GM12865 (cell line): ENCODE results near the gene ZNF280C.
A peak's percentile ranks its signal among the peaks of the same experiment; 100 is the strongest.

Experiments
- DNase-seq: peaks from one replicate; pipeline ENCODE4 v3.0.0; 2010; ENCODE audit warnings: low read depth
- H3K4me3 ChIP-seq: 2 replicates; pipeline ENCODE4 v1.5.1; 2011; ENCODE audit warnings: mild to moderate bottlenecking, low read depth, low read length, control low read depth
- TF ChIP-seq, protein P1 (sequence below): IDR thresholded peaks from 2 replicates; pipeline ENCODE4 v1.5.1; 2011; ENCODE audit warnings: low read length, control low read depth, low read depth, inconsistent platforms; ENCODE audit not compliant: insufficient read depth; ENCODE audit errors: missing control alignments

Gene ZNF280C, protein sequence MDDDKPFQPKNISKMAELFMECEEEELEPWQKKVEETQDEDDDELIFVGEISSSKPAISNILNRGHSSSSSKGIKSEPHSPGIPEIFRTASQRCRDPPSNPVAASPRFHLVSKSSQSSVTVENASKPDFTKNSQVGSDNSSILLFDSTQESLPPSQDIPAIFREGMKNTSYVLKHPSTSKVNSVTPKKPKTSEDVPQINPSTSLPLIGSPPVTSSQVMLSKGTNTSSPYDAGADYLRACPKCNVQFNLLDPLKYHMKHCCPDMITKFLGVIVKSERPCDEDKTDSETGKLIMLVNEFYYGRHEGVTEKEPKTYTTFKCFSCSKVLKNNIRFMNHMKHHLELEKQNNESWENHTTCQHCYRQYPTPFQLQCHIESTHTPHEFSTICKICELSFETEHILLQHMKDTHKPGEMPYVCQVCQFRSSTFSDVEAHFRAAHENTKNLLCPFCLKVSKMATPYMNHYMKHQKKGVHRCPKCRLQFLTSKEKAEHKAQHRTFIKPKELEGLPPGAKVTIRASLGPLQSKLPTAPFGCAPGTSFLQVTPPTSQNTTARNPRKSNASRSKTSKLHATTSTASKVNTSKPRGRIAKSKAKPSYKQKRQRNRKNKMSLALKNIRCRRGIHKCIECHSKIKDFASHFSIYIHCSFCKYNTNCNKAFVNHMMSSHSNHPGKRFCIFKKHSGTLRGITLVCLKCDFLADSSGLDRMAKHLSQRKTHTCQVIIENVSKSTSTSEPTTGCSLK

DNA sequence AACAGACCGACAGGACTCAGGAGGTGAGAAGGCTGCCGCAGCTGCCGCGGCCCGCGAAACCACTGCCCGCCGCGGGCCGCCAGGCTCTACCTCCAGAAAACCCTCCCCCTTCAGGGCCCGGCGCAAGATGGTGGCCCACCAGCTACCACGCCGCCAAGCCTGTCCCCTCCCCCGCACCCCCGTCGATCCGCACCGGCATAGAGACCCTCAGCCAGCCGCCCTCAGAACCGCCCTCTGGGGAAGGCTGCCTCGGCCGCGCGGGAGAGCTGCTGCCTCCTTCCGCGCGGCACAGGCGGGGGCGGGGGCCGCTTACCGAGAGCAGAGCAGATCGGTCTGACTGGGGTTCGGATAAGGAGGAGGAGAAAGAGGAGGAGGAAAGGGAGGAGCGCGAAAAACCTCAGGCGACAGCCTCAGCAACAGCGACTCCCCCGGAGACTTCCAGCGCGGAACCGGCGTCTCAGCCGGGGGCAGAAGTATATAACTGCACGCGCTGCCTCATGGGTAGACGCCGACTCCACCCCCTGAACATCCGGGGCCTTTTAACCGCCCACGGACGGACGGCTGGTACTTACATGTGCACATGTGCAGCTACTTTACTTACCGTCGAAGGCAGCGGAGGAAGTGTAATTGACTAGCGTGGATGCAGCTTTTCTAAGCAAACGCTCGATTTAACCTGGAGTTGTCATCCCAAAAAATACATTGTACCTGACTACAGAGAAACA is at the start of gene ZNF280C:
TSS of gene ZNF280C (minus strand) at position 451 of the 722 bp plus-strand sequence. CDS start 8,450 bp downstream, outside the sequence.
- TF ChIP-seq, protein P1, sequence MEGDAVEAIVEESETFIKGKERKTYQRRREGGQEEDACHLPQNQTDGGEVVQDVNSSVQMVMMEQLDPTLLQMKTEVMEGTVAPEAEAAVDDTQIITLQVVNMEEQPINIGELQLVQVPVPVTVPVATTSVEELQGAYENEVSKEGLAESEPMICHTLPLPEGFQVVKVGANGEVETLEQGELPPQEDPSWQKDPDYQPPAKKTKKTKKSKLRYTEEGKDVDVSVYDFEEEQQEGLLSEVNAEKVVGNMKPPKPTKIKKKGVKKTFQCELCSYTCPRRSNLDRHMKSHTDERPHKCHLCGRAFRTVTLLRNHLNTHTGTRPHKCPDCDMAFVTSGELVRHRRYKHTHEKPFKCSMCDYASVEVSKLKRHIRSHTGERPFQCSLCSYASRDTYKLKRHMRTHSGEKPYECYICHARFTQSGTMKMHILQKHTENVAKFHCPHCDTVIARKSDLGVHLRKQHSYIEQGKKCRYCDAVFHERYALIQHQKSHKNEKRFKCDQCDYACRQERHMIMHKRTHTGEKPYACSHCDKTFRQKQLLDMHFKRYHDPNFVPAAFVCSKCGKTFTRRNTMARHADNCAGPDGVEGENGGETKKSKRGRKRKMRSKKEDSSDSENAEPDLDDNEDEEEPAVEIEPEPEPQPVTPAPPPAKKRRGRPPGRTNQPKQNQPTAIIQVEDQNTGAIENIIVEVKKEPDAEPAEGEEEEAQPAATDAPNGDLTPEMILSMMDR = peak; percentile 18
- H3K4me3 ChIP-seq = peak within 1 kb of the TSS; percentile 88
- peak; percentile 96 for DNase-seq

DNA sequence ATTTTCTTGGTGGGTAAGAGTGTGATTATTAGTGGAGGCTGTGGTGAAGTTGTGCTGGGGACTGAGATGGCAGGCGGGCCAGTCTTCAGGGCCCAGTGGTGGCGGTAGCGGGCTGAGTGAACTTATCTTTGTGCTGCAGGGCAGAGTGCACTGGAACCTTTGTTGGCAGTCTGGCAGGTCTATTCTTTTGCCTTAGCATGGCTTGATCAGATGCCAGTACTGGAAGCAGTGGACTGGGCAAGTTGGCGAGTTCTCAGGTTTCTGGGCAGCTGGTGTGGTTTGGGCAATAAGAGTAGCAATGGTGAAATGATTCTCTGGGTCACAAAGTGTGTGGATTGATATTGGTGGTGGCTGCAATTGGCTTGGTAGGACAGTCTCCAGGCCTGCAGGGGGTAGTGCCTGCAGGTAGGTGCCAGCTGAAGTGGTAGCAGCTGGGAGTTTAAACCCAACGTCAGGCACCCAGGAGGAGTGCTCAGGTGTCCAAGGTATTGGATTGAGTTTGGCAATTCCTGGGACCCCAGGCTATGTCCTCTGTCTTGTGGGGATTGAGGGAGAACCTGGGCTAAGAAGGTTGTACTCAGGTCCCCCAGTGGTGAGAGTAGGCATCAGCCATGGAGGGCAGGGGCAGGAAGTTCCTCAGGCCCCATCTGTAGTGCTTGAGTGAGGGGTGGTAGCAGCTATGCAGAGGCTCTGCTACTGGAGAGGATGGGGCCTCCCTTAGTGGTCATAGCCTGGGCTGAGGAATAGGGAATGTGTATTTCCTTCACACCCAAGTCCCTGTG is 36.1 kb upstream of the ZNF280C start:
- TF ChIP-seq, protein P1 = no peak
- no peak overlapping the region for H3K4me3 ChIP-seq
- no peak for DNase-seq

DNA sequence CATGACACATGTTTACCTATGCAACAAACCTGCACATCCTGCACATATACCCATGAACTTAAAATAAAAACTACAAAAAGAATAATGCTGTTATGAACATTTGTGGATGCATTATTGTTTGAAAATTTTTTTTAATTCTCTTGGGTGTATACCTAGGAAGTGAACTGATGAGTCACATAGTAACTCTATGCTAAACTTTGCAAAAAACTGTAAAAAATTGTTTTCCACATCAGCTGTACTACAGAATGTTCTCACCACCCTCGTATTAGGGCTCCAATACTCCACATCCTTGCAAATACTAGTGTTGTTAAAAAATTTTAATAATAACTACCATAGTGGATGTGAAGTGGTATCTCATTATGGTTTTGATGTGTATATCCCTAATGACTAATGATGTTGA is 33.3 kb upstream of the ZNF280C start:
- TF ChIP-seq, protein P1 = no peak
- no peak overlapping the region for H3K4me3 ChIP-seq
- DNase-seq = no peak

DNA sequence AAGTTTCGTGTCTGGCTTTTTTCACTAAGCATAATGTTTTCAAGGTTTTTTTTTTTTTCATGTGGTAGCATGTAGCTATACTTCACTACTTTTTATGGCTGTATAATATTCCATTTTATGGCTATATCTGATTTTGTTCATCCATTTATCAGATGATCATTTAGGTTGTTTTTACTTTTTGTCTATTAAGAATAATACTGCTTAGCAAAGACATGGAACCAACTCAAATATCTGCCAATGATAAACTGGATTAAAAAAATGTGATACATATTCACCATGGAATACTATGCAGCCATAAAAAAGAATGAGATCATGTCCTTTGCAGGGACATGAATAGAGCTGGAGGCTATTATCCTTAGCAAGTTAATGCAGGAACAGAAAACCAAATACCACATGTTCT is 32.7 kb upstream of the ZNF280C start:
- TF ChIP-seq, protein P1 = no peak
- DNase-seq = no peak
- H3K4me3 ChIP-seq = no peak overlapping the region

DNA sequence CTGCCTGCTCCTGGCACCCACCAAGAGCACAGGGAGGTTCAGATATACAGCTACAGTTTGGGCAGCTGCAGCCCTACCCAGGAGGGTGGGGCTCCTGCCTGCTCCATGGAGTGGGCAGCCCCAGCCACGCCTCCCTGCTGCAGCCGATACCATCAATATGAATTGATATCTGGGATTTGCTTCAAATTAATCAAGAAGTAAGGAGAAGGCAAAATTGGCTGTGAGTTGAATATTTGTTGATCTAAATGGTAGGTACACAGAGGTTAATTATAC is 31.2 kb upstream of the ZNF280C start:
- TF ChIP-seq, protein P1 = no peak
- DNase-seq = no peak
- H3K4me3 ChIP-seq = no peak overlapping the region

DNA sequence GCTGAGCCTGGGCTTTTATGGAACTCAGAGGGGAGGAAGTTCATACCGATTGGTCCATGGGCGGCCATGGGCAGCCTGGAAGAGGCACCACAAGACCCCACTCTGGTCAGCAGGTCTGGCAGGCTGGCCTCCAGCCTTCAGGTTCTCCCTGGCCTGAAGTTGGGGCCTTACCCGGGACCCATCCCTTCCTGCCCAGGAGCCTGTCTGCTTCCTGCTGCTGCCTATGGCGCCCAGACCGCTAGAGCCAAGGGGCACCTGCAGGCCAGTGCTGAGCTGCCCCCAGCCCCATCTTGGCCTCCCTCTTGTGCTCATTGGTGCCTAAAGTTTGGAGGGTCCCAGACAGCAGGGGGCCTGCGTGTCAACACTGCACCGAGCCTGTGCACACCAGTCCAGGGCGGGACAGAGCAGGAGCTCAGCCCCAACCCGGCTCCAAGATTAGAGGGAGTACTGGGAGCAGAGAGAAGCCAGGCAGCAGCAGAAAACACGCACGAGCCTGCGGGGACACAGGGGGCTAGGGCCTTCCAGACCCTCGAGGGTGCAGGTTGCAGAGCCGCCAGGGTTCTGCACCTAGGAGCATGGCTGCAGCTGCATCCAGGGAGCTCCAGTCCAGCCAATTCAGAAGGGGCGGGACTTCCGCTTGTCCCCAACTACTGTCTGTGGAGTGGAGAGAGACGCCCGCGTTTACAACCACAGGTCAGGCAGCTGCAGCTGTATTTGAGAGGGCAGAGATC is 30.7 kb upstream of the ZNF280C start:
- no peak overlapping the region for H3K4me3 ChIP-seq
- no peak for DNase-seq
- TF ChIP-seq, protein P1 = no peak
